ENCODE measurements around the gene GALNS.

GALNS gene

DNA sequence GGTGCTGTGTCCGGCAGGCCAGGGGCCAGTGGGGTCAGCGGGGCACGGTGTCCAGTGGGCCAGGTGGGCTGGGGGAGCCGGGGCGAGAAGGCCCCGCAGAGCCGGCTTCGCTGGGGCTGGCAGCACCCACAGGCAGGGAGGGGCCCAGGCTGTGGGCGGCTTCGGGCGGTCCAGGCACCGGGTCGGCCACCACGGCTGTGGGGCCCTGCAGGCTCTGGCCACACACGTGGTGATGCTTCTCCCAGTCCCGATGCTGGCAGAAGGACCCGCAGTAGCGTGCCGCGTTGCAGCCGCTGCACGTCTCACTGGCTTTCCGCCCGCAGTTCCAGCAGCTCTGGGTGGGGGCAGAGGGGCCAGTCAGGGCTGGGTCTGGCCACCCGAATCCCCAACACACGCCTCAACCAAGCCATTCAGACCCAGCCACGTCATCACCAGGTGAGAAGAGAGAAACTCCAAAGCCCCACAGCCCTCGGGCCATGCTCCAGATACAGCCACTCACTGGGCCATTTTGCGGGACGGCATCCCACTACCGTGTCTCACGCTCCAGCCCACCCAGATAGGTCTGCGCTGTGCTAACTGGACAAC is 20.3 kb upstream of the GALNS start:
- no peak for DNase-seq (ENCODE audit: low read depth in 3 of 3)

GRCh38 chr16:88875703-88876234 is 19.0 kb upstream of the GALNS start:
- no peak for DNase-seq (ENCODE audit: low read depth in 3 of 3)

GRCh38 chr16:88874938-88875599 is 18.3 kb upstream of the GALNS start:
- no peak for DNase-seq (ENCODE audit: low read depth in 3 of 3)

GRCh38 chr16:88872650-88873331 is 16.0 kb upstream of the GALNS start:
- DNase-seq (ENCODE audit: low read depth in 3 of 3) = no peak

- no peak for DNase-seq (ENCODE audit: low read depth in 3 of 3)
Measured at GRCh38 chr16:88871730-88872416, 15.1 kb upstream of the GALNS start.

GRCh38 chr16:88871349-88871702 is 14.6 kb upstream of the GALNS start:
- DNase-seq (ENCODE audit: low read depth in 3 of 3) = no peak

- no peak for DNase-seq (ENCODE audit: low read depth in 3 of 3)
Measured at GRCh38 chr16:88870608-88871348, 14.0 kb upstream of the GALNS start.

DNA sequence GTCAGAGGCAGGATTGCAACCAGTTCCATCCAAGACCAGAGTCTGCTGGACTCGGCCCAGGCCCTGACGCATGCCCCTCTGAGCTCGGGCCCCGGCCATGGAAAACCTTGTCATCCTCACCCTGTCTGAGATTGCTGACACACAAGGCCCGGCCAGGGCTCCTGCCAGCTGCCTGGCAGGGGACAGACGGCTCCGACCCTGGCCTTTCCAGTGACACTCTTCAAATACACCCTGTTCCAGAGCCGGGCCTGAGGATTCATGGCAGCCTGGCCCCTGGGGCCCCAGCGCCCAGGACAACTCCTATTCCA is 12.9 kb upstream of the GALNS start:
- DNase-seq (ENCODE audit: low read depth in 3 of 3) = no peak

GRCh38 chr16:88868974-88869672 is 12.4 kb upstream of the GALNS start:
- DNase-seq (ENCODE audit: low read depth in 3 of 3) = no peak

DNA sequence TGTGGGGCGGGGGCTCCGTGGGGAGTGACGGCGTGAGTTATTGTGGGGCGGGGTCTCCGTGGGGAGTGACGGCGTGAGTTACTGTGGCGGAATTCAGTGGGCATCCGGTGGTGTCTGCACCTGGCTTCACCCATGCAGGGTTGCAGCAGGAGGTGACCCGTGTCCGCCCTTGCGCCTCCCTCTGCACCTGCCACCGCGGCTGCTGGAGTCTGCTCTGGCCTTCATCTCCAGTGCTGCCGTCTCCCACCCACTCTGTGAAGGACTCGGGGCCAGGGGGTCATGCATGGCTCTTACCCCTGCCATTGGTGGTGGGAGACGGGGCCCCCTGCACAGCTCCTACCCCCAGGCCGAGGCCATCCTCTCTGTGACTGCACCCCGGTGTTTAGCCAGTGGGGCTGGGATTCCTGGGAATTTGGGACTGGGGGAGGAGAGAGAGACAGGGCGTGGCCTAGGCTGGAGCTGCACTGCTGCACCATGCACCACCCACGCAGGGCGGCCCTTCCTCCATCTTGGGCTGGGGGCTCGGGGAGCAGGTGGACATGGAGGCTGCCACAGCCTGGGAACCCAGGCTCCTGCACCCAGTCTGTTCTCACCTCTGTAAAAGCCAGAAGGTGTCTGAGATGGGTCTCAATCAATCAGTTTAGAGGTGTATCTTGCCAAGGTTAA is 11.0 kb upstream of the GALNS start:
- DNase-seq (ENCODE audit: low read depth in 3 of 3) = no peak

DNA sequence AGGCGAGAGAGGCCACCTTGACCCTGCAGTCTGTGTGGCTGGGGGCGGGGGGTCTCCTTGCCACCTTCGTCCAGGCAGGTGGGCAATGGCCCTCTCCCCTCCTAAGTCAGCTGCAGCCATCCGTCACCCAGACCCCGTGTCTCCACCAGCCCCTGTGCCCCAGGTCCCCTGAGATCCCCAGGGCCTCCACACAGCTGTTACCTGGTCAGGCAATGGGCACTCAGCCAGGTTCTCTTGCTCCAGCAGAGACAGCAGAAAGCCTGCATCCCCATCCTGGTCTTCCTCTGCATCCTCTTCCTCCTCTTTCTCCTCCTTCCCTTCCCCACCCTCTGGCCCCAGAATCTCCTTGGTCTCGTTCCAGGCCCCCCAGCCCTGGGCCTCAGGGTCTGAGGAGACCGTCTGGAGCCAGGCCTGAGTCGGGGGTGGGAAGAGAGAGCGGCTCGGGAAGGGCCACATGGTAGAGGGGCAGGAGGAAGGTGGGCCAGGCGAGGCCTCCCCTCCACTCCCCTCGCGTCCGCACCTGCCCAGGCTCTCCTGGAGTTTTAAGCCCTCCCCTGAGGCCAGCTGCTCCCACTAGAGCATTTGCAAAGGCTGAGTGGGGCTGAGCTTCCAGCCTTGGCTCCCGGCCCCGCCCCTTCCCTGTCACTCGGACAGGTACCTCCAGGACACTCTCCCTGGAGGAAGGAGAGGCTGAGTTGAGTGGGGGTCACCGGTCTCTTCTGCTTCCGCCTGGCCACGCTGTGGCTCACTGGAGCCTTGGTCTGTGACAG is 9.6 kb upstream of the GALNS start, which contains the start of gene PABPN1L:
PABPN1L (minus strand) TSS at position 510 of the 770 bp plus-strand sequence; CDS start at position 456, 54 bp downstream.
- DNase-seq (ENCODE audit: low read depth in 3 of 3) = no peak

DNA sequence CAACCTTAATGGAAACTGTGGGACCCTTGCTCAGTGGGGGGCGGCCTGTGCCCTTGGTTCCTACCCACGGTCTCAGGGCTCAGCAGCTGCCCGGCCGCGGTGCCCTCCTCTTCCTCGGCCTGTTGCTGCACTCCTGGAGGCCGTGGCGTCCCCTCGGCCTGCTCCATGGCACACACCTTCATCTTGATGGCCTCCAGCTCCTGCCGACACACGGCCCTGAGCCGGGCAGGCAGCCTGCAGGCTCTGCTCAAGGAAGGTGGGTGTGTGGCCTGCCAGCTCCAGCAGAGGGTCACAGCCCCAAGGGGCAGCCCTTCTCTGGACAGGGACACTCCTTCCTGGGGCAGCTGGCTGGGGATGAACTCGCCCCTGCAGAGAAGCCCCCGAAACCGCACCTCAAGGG is 9.0 kb upstream of the GALNS start:
- no peak for DNase-seq (ENCODE audit: low read depth in 3 of 3)

DNA sequence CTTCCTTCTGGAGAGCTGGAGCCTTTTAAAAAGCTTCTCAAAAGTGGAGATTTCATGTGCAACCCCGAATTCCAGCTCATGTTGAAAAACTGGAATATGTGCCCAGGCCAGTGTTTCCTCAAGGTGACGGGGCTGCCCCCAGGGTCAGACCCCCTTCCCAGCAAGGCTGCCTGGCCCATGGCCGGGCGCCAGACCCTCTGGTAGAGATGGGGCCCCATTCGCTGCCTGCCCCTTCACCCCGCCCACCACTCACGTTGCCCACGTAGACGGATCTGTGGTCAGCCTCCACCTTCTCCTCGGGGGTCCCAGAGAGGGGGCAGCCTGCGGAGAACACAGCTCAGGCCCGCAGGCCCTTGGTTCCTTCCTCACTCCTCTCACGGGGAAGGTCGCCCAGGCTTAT is 8.6 kb upstream of the GALNS start:
- no peak for DNase-seq (ENCODE audit: low read depth in 3 of 3)

GRCh38 chr16:88864521-88864920 is 7.8 kb upstream of the GALNS start:
- DNase-seq (ENCODE audit: low read depth in 3 of 3) = no peak

DNA sequence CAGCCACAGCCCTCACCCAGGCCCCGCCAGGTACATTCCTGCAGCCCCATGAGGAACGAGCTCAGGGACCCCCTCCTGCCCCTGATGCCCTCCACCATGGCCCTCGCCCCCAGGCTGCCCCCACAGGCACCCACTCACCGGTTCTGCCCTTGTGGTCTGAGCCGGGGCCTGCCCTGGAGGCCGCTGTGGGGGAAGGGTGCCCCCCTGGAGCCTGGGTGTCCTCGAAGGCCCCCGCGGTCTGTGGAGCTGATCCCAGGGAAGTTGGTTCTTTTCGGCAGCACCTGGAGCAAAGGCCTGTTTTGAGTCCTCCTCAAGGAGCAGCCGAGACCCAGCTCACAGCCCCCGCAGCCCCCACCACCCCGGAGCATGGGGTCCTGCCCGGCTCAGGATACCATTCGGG is 7.4 kb upstream of the GALNS start:
- no peak for DNase-seq (ENCODE audit: low read depth in 3 of 3)

DNA sequence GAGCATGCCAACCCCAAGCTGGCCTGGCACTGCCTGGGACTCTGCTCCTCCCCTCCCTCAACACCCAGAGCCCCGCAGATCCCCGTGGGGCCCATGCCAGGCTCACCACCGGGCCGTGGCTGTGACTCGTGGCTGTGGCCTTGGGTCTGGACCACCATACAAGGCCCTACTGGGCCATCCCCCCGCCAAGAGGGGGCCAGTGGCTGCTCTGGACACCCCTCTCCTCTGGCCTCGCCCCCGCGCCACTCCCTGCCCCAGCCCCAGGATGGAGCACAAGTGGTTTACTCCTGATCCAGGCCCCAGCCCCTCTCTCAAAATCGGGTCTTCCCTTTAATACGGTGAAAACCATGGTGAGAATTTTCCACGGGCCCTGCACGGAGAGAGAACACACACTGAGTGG is 6.7 kb upstream of the GALNS start:
- no peak for DNase-seq (ENCODE audit: low read depth in 3 of 3)

GRCh38 chr16:88862968-88863367 is 6.2 kb upstream of the GALNS start:
- no peak for DNase-seq (ENCODE audit: low read depth in 3 of 3)

- no peak for DNase-seq (ENCODE audit: low read depth in 3 of 3)
Measured at GRCh38 chr16:88861359-88861758, 4.6 kb upstream of the GALNS start.

- no peak for DNase-seq (ENCODE audit: low read depth in 3 of 3)
Measured at GRCh38 chr16:88859381-88860091, 2.8 kb upstream of the GALNS start.

All from stimulated activated CD4-positive, alpha-beta T cell treated with anti-CD3 and anti-CD28 coated beads, TNF-alpha, amount 100 ng/mL, for 24 hours (primary cell).